Upper lobe of right lung (tissue), 1 donor: Measurements from ENCODE around the gene ENTPD6. TPM values are rescaled to one million over a fixed set of nuclear protein-coding genes. Genes with fewer than 3 reads are reported as not detected.
"Not testable (repeated sequence)": the region's sequence is repeated elsewhere in the genome, so short reads cannot be mapped to it uniquely, and the experiment has no call there.

Source experiments
- ATAC-seq: fragments of 200-7000 bp; cut with Tn5 transposase; one replicate; pipeline ENCODE4 v1.9.1; 2020; ENCODE audit warnings: mild to moderate bottlenecking, moderate library complexity
- DNase-seq: peaks from one replicate; pipeline ENCODE4 v3.0.0-alpha.2; 2020
- H3K27ac ChIP-seq: fragments of 200-600 bp; one replicate; pipeline ENCODE4 v1.8.0; 2022
- H3K27me3 ChIP-seq: fragments of 200-600 bp; one replicate; pipeline ENCODE4 v1.8.0; 2022; ENCODE audit warnings: mild to moderate bottlenecking
- H3K36me3 ChIP-seq: fragments of 200-600 bp; one replicate; pipeline ENCODE4 v1.8.0; 2022
- H3K4me1 ChIP-seq: fragments of 200-600 bp; one replicate; pipeline ENCODE4 v1.8.0; 2022
- H3K4me3 ChIP-seq: fragments of 200-600 bp; one replicate; pipeline ENCODE4 v1.8.0; 2022; ENCODE audit warnings: mild to moderate bottlenecking
- H3K9me3 ChIP-seq: fragments of 200-600 bp; one replicate; pipeline ENCODE4 v1.8.0; 2022
- CTCF ChIP-seq: fragments of 200-600 bp; IDR thresholded peaks from one replicate; pipeline ENCODE4 v1.8.0; 2022; ENCODE audit warnings: antibody characterized with exemption
- intact Hi-C: fragments of 100-400 bp; cut with DNase I; formaldehyde crosslinking; loops from one replicate; pipeline ENCODE4 v1.11.0; 2022
- total RNA-seq: library from RNA; stranded (reverse); fragmentation: NEBNext Ultra II Directional; extraction: Animal tissue kit (Norgen Biotek cat#: 25700); gene quantifications from one replicate; pipeline ENCODE4 v1.2.1, GENCODE V29; 2021
- donor health status: DM: no; HTN: yes; CAD: no; lungs with severe emphysema.

Gene ENTPD6
- total RNA-seq, 1 donor from 2014 or later = 75.6 TPM

- Histone ChIP-seq H3K27ac (no peak overlapping the region), H3K4me1 (no peaks in the 10 kb centered on the region), H3K4me3 (no peak overlapping the region), H3K36me3 (no peaks in the 10 kb centered on the region), H3K27me3 (no peaks in the 10 kb centered on the region), H3K9me3 (no peaks in the 10 kb centered on the region)
- DNase-seq (no peak), ATAC-seq (no peak)
- no peak for TF ChIP-seq CTCF
- intact Hi-C loops = no loop called here
These were observed 30.4 kb upstream of the ENTPD6 start for GRCh38 chr20:25165128-25165527.

GRCh38 chr20:25166105-25166782 is 29.3 kb upstream of the ENTPD6 start:
- not testable (repeated sequence) for ATAC-seq

GRCh38 chr20:25173321-25173720 is 22.2 kb upstream of the ENTPD6 start:
- intact Hi-C loops = loop anchor here (10.0 kb wide), 1 partner anchor 179 kb away; the partner anchor contains the start of gene APMAP
- ATAC-seq (no peak), DNase-seq (no peak)
- no peak overlapping the region for H3K27ac ChIP-seq
- no peaks in the 10 kb centered on the region for H3K9me3 ChIP-seq
- H3K27me3 ChIP-seq = no peaks in the 10 kb centered on the region
- no peaks in the 10 kb centered on the region for H3K36me3 ChIP-seq
- no peak overlapping the region for H3K4me3 ChIP-seq
- H3K4me1 ChIP-seq = no peaks in the 10 kb centered on the region
- TF ChIP-seq CTCF = no peak

More at GRCh38 chr20:25166105-25166782, 29.3 kb upstream of the ENTPD6 start:
- DNase-seq, H3K4me3 ChIP-seq, H3K9me3 ChIP-seq, H3K27me3 ChIP-seq, H3K4me1 ChIP-seq, intact Hi-C loops, H3K36me3 ChIP-seq, H3K27ac ChIP-seq: not testable (repeated sequence)

GRCh38 chr20:25173886-25174308 is 21.6 kb upstream of the ENTPD6 start:
- Histone ChIP-seq H3K9me3 (no peaks in the 10 kb centered on the region), H3K4me3 (no peak overlapping the region), H3K27ac (no peak overlapping the region), H3K36me3 (no peaks in the 10 kb centered on the region), H3K4me1 (no peaks in the 10 kb centered on the region), H3K27me3 (no peaks in the 10 kb centered on the region)
- TF ChIP-seq CTCF = no peak
- DNase-seq = no peak
- no peak for ATAC-seq
- intact Hi-C loops = loop anchor here (10.0 kb wide), 1 partner anchor 179 kb away; the partner anchor contains the start of gene APMAP

- intact Hi-C loops = loop anchor here (10.0 kb wide), 1 partner anchor 181 kb away; the partner anchor contains the start of gene APMAP
- ATAC-seq = no peak
These were observed 19.3 kb upstream of the ENTPD6 start for GRCh38 chr20:25176184-25176583.

More at GRCh38 chr20:25176184-25176583, 19.3 kb upstream of the ENTPD6 start:
- Histone ChIP-seq H3K27me3 (no peaks in the 10 kb centered on the region), H3K27ac (no peak overlapping the region), H3K4me3 (no peak overlapping the region), H3K9me3 (no peaks in the 10 kb centered on the region), H3K36me3 (no peaks in the 10 kb centered on the region), H3K4me1 (no peaks in the 10 kb centered on the region)
- no peak for DNase-seq
- TF ChIP-seq CTCF = no peak
